Hepatic stellate cell (primary cell): ENCODE measurements around the gene POP7.
"Not testable (repeated sequence)": the region's sequence is repeated elsewhere in the genome, so short reads cannot be mapped to it uniquely, and the experiment has no call there.

Source experiments
- DNase-seq: peaks from one replicate; pipeline ENCODE4 v3.0.0; 2011; ENCODE audit warnings: low spot score

POP7 gene

DNA sequence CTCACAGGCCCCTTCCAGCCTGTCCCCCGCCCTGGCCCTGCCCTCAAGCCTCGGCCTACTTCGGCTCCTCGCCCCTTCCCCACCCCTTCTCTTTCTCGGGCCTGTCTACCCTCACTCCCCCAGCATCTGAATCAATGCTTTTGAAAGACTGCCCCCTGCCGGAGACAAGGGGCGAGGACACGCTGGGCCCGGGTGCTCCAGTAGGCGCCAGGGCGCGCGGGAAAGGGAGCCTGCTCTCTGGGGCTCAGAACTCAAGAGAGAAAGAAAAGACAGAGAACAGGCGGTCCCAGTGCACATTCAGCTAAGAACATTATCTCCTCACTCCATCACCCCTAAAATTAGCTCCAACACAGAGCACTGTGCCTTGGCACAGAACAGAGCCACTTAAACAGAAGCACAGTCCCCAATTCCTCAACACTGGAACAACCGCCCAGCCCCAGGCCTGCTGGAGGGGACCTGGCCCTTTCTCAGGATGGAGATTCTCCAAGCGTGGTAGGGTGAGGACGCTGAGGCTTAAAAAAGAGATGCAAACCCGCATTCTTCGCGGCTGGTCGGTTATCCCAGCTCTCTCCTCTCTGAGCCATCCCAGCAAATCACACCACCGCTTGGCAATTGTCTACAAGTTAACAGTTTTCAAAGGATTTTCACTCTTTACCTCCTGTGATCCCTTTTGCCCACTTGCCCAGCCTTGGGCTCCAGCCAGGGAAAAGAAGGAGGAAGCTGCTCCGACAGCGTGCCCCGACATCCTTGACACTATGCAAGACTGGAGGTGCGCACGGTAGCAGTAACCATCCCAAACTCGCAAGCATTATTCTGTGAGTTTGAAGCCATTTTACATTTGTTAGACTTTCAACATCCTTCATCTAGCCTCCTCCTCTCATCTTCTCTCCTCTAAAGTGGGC, 14.0 kb upstream of the POP7 start:
- DNase-seq, result peak; percentile 92

DNA sequence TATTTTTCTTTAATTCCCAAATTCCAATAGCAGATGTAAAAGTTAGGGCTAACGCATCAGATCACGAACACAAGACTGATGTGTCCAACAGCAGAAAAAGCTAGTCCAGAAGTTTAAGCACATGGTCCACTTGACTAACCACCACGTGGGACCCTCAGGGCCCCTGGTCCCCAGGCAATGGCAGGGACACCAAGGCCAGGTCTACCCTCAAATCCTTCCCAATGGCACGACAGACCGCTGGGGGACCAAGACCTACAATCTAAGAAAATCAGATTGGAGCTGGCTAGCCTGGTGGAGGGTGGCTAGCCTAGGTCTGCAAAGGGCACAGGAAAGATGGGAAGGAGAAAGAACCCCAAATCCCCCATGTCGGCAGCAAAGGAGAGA, 13.4 kb upstream of the POP7 start:
- DNase-seq, result no peak

DNA sequence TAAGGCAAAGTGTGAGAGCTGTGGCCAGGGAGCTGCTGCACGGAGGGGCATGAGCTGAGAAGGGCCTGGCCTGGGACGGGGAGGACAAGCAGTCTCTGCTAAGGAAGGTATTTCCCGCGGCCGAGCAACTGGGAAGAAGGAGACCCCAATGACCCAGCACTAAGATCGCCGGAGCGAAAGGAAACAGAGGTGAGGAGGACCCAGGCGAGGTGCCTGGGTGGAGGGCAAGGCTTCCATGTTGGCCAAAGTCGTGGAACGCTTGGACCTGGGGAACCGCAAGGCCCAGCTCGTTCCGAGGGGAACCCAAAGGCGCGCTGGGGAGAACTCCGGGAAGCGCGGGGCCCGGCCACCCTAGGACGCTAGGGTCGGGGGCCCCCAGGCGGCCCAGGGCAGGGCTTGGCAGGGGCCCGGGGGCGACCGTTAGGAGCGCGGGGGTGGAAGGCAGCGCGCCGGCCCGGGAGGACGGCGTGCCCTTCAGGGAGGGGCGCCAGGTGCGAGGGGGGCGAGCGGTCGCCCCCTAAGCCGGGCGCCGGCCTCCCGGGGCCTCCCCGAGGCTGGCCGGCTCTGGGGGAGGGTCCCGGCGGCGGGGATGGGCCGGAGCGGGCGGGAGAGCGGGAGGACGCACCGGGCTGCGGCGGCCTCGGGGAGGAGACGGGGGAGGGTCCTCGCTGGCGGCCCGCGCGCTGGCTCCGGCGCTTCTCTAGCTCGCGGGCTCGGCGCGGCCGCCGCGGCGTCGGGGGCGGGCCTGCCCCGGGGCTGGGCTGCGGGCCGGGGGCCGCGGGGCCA, 12.4 kb upstream of the POP7 start:
- no peak for DNase-seq

DNA sequence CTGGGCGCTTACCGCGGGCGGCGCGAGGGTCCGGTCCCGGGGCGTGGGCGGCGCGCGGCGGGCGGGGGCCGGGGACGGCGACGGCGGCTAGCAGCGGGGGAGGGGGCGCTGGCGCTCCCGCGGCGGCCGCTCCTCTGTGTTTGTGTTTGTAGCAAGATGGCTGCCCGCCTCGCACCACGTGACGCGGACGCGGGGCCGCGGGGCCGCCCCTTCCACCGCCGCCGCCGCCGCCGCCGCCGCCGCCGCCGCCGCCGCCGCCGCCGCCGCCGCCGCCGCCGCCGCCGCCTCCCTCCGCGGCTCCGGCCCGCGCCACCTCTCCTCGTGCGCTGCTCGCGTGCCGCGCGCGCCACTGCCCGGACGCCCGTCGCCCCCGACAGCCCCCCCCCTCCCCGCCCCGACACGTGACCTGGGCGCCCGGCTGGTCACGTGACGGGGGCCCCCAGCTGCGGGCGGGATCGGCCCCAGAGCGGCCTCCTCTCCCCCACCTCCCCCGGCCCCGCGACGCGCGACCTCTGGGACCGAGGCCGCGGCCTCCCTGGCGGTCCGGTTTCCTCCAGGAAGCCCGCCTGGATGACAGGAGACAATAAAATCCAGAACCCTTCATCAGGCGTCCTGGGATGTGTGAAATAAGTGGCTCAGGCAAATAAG, 11.7 kb upstream of the POP7 start, which contains the start of gene GIGYF1:
GIGYF1 (minus strand) TSS at position 153 of the 648 bp plus-strand sequence. CDS start 6,012 bp downstream, outside the sequence.
- DNase-seq, result peak; percentile 85

DNA sequence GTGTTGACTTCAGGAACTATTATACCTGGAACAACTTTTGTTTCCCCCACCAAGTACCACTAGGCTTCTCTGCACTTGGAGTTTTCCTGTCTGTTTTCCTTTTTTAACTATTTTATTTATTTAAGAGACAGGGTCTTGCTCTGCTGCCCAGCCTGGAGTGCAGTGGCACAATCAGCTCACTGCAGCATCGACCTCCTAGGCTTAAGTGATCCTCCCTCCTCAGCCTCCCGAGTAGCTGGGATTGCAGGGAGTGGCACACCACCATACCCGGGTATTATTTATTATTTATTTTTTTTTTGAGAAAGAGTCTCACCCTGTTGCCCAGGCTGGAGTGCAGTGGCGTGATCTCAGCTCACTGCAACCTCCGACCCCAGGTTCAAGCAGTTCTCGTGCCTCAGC, 9.8 kb upstream of the POP7 start:
- no peak for DNase-seq

- no peak for DNase-seq
Observed at GRCh38 chr7:100699018-100699417, 6.9 kb upstream of the POP7 start.

DNA sequence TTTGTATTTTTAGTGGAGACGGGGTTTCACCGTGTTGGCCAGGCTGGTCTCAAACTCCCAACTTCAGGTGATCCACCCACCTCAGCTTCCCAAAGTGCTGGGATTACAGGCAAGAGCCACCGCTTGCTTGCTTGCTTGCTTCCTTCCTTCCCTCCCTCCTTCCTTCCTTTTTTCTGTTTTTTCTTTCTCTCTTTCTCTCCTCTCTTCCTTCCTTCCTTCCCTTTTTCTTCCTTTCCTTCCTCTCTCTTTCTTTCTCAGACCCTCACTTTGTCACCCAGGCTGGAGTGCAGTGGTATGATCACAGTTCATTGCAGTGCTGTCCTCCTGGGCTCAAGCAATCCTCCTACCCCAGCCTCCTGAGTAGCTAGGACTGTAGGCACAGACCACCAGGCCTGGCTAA, 4.8 kb upstream of the POP7 start:
- not testable (repeated sequence) for DNase-seq

- DNase-seq, result peak; percentile 88
Observed at GRCh38 chr7:100705320-100705752, 585 bp upstream of the POP7 start.

DNA sequence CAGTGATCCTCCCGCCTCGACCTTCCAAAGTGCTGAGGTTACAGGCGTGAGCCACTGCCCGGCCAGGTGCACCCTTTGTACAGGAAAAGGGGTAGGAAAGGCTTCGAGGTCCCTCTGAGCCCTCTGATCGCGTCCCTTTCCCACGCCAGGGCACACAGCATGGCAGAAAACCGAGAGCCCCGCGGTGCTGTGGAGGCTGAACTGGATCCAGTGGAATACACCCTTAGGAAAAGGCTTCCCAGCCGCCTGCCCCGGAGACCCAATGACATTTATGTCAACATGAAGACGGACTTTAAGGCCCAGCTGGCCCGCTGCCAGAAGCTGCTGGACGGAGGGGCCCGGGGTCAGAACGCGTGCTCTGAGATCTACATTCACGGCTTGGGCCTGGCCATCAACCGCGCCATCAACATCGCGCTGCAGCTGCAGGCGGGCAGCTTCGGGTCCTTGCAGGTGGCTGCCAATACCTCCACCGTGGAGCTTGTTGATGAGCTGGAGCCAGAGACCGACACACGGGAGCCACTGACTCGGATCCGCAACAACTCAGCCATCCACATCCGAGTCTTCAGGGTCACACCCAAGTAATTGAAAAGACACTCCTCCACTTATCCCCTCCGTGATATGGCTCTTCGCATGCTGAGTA, 871 bp downstream of the POP7 start:
- DNase-seq, result no peak

DNA sequence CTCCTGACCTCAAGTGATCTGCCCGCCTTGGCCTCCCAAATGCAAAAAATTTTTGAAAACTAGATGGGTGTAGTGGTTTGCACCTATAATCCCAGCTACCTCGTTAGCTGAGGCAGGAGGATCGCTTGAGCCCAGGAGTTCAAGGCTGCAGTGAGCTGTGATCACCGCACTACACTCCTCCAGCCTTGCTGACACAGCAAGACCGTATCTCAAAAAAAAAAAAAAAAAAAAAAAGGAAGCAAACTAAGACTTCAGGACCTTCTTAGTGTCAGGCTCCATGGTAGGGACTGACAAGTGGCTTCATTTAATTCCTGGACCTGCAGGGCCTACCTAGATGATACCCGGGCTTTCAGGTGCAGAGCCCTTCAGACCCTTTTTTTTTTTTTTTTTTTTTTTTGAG, 2.5 kb downstream of the POP7 start:
- DNase-seq, result no peak

GRCh38 chr7:100710452-100710851, 4.5 kb downstream of the POP7 start:
- no peak for DNase-seq

DNA sequence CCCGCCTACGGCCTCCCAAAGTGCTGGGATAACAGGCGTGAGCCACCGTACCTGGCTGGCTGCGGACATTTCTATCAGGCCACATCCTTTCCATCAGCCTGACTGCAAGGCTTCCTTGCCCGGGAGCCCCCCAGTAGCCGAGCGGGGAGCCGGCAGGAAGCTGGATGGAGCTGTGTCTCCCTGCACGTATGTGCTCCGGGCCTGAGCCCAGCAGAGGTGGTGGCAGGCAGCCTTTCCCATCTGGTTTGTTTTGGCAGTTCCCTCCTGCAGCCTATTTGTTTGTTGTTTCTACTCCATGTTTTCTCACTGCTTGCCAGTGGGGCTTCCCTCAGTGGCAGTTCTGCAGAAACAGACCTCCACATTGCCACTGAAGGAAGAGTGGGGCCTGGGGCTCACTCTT, 5.4 kb downstream of the POP7 start:
- DNase-seq, result no peak

GRCh38 chr7:100714725-100715124, 8.8 kb downstream of the POP7 start:
- DNase-seq, result no peak

DNA sequence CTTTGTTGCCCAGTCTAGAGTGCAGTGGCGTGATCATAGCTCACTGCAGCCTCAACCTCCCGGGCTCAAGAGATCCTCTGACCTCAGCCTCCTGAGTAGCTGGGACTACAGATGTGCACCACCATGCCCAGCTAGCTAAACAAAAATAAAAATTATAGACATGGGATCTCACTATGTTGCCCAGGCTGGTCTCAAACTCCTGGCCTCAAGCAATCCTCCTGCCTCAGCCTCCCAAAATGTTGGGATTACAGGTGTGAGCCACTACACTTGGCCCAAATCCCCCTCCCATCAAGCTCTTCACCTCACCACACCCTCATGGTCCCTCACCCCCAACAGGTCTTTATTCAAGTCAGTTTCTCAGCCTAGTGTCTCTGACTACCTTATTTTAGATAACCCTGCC, 11.2 kb downstream of the POP7 start:
- DNase-seq, result not testable (repeated sequence)

DNA sequence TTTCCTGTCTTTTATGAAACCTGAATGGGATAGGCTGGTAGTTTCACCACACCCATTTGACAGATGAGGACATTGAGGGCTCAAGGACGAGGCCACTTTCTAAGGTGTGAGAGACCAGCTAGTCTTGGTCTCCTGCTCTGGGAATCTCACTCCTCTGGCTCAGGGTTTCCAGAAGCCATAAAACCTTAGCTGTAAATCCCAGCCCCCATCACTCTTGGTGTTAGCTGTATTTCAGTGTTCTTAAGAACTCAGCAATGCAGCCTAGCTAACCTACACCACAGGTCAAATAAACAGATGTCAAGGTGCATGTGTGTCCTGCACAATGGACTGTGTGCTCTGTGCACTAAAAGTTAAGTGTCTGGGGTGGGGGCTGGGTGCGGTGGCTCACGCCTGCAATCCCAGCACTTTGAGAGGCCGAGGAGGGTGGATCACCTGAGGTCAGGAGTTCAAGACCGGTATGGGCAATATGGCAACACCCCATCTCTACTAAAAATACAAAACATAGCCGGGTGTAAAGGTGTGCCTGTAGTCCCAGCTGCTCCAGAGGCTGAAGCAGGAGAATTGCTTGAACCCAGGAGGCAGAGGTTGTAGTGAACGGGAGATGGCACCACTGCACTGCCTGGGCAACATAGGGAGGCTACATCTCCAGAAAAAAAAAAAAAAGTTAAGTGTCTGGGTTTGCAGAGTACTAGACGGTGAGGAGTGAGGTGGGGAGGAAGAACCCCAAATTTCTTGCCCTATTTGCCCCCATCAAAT, 13.8 kb downstream of the POP7 start:
- no peak for DNase-seq

DNA sequence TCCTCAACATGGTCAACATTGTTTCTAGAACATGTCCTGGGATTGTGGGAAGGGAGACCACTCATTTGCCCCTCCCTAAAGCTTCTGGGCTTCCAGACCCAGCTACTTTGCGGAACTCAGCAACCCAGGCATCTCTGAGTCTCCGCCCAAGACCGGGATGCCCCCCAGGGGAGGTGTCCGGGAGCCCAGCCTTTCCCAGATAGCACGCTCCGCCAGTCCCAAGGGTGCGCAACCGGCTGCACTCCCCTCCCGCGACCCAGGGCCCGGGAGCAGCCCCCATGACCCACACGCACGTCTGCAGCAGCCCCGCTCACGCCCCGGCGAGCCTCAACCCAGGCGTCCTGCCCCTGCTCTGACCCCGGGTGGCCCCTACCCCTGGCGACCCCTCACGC, 14.4 kb downstream of the POP7 start, which contains the start of gene EPO:
EPO (plus strand) TSS at position 190 of the 392 bp plus-strand sequence. CDS start 513 bp downstream, outside the sequence.
- no peak for DNase-seq

GRCh38 chr7:100720671-100721504, 15.0 kb downstream of the POP7 start:
- DNase-seq, result no peak

DNA sequence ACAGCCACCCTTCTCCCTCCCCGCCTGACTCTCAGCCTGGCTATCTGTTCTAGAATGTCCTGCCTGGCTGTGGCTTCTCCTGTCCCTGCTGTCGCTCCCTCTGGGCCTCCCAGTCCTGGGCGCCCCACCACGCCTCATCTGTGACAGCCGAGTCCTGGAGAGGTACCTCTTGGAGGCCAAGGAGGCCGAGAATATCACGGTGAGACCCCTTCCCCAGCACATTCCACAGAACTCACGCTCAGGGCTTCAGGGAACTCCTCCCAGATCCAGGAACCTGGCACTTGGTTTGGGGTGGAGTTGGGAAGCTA, 15.5 kb downstream of the POP7 start:
- no peak for DNase-seq

- DNase-seq, result no peak
Observed at GRCh38 chr7:100722480-100723212, 16.7 kb downstream of the POP7 start.
